GM21619 (cell line): ENCODE data around the gene SIX2.
"Not testable (repeated sequence)": the region's sequence is repeated elsewhere in the genome, so short reads cannot be mapped to it uniquely, and the experiment has no call there.

Experiments
- ATAC-seq: cut with Tn5 transposase; IDR thresholded peaks from one replicate; pipeline ENCODE4 v1.9.1; 2021; ENCODE audit not compliant: unreplicated experiment

SIX2 gene

GRCh38 chr2:45009303-45009927 lies at the start of gene SIX2:
SIX2 (minus strand) TSS chr2:45009452; CDS start chr2:45009110, 342 bp downstream.
- no peak for ATAC-seq

- no peak for ATAC-seq
Measured at GRCh38 chr2:45055162-45055605, 45.9 kb upstream of the SIX2 start.

- ATAC-seq = no peak
Measured at GRCh38 chr2:45053966-45054365, 44.7 kb upstream of the SIX2 start.

- no peak for ATAC-seq
Measured at GRCh38 chr2:45052388-45052928, 43.2 kb upstream of the SIX2 start.

- ATAC-seq = no peak
Measured at GRCh38 chr2:45049569-45050336, 40.5 kb upstream of the SIX2 start.

- no peak for ATAC-seq
Measured at GRCh38 chr2:45047301-45047700, 38.0 kb upstream of the SIX2 start.

- no peak for ATAC-seq
Measured at GRCh38 chr2:45046786-45047185, 37.5 kb upstream of the SIX2 start.

- no peak for ATAC-seq
Measured at GRCh38 chr2:45045706-45046105, 36.5 kb upstream of the SIX2 start.

GRCh38 chr2:45044916-45045315 lies 35.7 kb upstream of the SIX2 start:
- no peak for ATAC-seq

- ATAC-seq = no peak
Measured at GRCh38 chr2:45043174-45043573, 33.9 kb upstream of the SIX2 start.

GRCh38 chr2:45042401-45042800 lies 33.1 kb upstream of the SIX2 start:
- ATAC-seq = no peak

- no peak for ATAC-seq
Measured at GRCh38 chr2:45040786-45041185, 31.5 kb upstream of the SIX2 start.

GRCh38 chr2:45039804-45040203 lies 30.6 kb upstream of the SIX2 start:
- ATAC-seq = not testable (repeated sequence)

GRCh38 chr2:45038861-45039260 lies 29.6 kb upstream of the SIX2 start:
- not testable (repeated sequence) for ATAC-seq

GRCh38 chr2:45033302-45033701 lies 24.1 kb upstream of the SIX2 start:
- ATAC-seq = no peak

- ATAC-seq = no peak
Measured at GRCh38 chr2:45031028-45031427, 21.8 kb upstream of the SIX2 start.

GRCh38 chr2:45030553-45030952 lies 21.3 kb upstream of the SIX2 start:
- no peak for ATAC-seq

- no peak for ATAC-seq
Measured at GRCh38 chr2:45029215-45029614, 20.0 kb upstream of the SIX2 start.

- no peak for ATAC-seq
Measured at GRCh38 chr2:45028276-45028675, 19.0 kb upstream of the SIX2 start.

- ATAC-seq = no peak
Measured at GRCh38 chr2:45026924-45027450, 17.7 kb upstream of the SIX2 start.

- ATAC-seq = no peak
Measured at GRCh38 chr2:45024600-45025291, 15.5 kb upstream of the SIX2 start.
